ENCODE measurements around the gene RALGDS.

DNA sequence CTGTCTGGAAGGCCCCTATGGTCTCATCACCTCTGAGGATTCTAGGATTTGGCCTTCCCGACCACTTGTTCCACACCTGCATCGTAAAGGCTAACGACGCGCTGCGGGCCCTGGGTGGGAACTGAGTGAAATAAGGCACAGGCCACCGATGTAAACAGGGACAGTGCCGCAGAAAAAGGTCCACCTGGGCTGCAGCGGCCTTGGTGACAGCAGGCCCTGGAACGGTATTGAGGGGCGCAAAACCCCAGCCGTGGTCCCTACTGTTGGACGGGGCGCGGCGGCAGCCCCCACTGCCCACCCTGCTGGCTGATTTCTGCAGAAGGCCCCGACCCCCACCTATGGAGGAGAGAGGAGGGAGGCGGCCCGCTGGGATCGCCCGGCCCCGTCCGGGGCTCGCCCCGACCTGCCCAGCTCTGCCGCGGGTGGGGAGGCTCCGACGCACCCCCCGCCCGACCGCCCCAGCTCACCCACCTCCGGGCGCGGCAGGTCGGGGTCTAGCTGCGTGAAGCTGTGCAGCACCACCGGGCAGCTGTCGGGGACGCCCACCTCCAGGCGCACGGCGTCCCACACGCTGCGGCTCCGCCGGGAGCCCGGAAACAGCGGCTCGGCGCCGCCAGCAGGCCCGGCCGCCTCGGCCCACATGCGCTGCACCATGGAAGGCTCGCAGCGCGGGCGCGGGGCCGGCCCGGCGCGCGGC lies 391 bp downstream of the RALGDS start:
- TF ChIP-seq, protein P1, sequence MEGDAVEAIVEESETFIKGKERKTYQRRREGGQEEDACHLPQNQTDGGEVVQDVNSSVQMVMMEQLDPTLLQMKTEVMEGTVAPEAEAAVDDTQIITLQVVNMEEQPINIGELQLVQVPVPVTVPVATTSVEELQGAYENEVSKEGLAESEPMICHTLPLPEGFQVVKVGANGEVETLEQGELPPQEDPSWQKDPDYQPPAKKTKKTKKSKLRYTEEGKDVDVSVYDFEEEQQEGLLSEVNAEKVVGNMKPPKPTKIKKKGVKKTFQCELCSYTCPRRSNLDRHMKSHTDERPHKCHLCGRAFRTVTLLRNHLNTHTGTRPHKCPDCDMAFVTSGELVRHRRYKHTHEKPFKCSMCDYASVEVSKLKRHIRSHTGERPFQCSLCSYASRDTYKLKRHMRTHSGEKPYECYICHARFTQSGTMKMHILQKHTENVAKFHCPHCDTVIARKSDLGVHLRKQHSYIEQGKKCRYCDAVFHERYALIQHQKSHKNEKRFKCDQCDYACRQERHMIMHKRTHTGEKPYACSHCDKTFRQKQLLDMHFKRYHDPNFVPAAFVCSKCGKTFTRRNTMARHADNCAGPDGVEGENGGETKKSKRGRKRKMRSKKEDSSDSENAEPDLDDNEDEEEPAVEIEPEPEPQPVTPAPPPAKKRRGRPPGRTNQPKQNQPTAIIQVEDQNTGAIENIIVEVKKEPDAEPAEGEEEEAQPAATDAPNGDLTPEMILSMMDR (IDR thresholded peaks at IDR 0.05; ENCODE audit: extremely low read depth in 1 of 2, insufficient read depth in 1 of 2, low read depth in 1 of 2, low read length in 2 of 2) = no peak
- TF ChIP-seq, protein P2, sequence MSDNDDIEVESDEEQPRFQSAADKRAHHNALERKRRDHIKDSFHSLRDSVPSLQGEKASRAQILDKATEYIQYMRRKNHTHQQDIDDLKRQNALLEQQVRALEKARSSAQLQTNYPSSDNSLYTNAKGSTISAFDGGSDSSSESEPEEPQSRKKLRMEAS (IDR thresholded peaks at IDR 0.05; ENCODE audit: insufficient read depth, insufficient read length) = no peak
- TF ChIP-seq JUN (IDR thresholded peaks at IDR 0.05; ENCODE audit: borderline replicate concordance, insufficient read depth, insufficient read length, low read depth) (no peak), POLR2A (IDR thresholded peaks at IDR 0.05; ENCODE audit: low read depth, low read length) (no peak), MYC (IDR thresholded peaks at IDR 0.05; ENCODE audit: low read depth, low read length) (no peak), EZH2 (IDR thresholded peaks at IDR 0.05; ENCODE audit: borderline replicate concordance, low read depth, low read length, severe bottlenecking) (no peak)

Data from endothelial cell of umbilical vein (primary cell).